GM12892 (cell line): ENCODE measurements around the gene PFKFB4.

Experiments used
- POLR2A ChIP-seq: IDR thresholded peaks from 2 replicates; pipeline ENCODE4 v1.6.1; 2011; ENCODE audit warnings: low read depth, low read length, control low read depth
- POLR2AphosphoS5 ChIP-seq: IDR thresholded peaks from 2 replicates; pipeline ENCODE4 v1.6.1; 2011; ENCODE audit warnings: low read depth, low read length, control low read depth

- TF ChIP-seq POLR2A (no peak), POLR2AphosphoS5 (no peak)
Measured at GRCh38 chr3:48505968-48506504, 50.6 kb downstream of the PFKFB4 start.
